Panc1 (cell line): Measurements from ENCODE around the gene CEBPE. TPM values are rescaled to one million over a fixed set of nuclear protein-coding genes. Genes with fewer than 3 reads are reported as not detected.

Experiments
- ATAC-seq: fragments of 200-7000 bp; cut with Tn5 transposase; 2 replicates; pipeline ENCODE4 v1.9.1; 2020; ENCODE audit warnings: mild to moderate bottlenecking, moderate library complexity
- BruUV-seq: library from RNA; stranded (reverse); fragments of 400-500 nt; replicated peaks from 2 replicates; lab custom pipeline; 2021; lab: Mats Ljungman, UMichigan
- CTCF ChIA-PET: fragments of 300-600 bp; sonication (Branson Sonifier 250); formaldehyde crosslinking; loops from one replicate; lab custom pipeline; 2022; ENCODE audit warnings: antibody characterized with exemption; lab: Charles Lee
- POLR2A ChIA-PET: fragments of 300-600 bp; sonication (Branson Sonifier 250); formaldehyde crosslinking; loops from one replicate; lab custom pipeline; 2022; ENCODE audit warnings: antibody characterized with exemption; lab: Charles Lee
- DNase-seq: peaks from one replicate; pipeline ENCODE4 v3.0.0-alpha.2; 2010; ENCODE audit warnings: low read depth, low spot score
- H3K27ac ChIP-seq: 2 replicates; pipeline ENCODE4 v1.5.1; 2011; ENCODE audit warnings: mild to moderate bottlenecking, low read length, inconsistent platforms
- H3K27me3 ChIP-seq: fragments of 200-500 bp; sonication (Bioruptor generic); 2 replicates; pipeline ENCODE4 v1.6.0; 2014; ENCODE audit warnings: low read length, inconsistent platforms; ENCODE audit not compliant: control insufficient read depth, insufficient read depth
- H3K36me3 ChIP-seq: fragments of 200-500 bp; sonication (Bioruptor generic); 2 replicates; pipeline ENCODE4 v1.5.1; 2014; ENCODE audit warnings: inconsistent platforms, mild to moderate bottlenecking, low read length, moderate library complexity; ENCODE audit not compliant: control insufficient read depth, insufficient read depth
- H3K4me1 ChIP-seq: 2 replicates; pipeline ENCODE4 v1.5.1; 2011; ENCODE audit warnings: inconsistent platforms, mild to moderate bottlenecking, low read length, moderate library complexity; ENCODE audit not compliant: control insufficient read depth, insufficient read depth
- H3K4me3 ChIP-seq, 2 experiments: 2 replicates each; pipeline ENCODE4 v1.5.1; 2011 to 2012; ENCODE audit warnings: low read depth in 2 of 2, low read length in 2 of 2, mild to moderate bottlenecking in 2 of 2, inconsistent platforms in 1 of 2, moderate library complexity in 1 of 2
- H3K9me3 ChIP-seq: fragments of 200-500 bp; sonication (Bioruptor generic); 2 replicates; pipeline ENCODE4 v1.5.1; 2014; ENCODE audit warnings: low read depth, mild to moderate bottlenecking, inconsistent platforms, low read length, moderate library complexity; ENCODE audit not compliant: control insufficient read depth, insufficient read depth
- POLR2AphosphoS5 ChIP-seq: IDR thresholded peaks from 2 replicates; pipeline ENCODE4 v1.6.1; 2012; ENCODE audit warnings: mild to moderate bottlenecking, low read depth, low read length, moderate library complexity
- SIN3A ChIP-seq: IDR thresholded peaks from 2 replicates; pipeline ENCODE4 v1.6.1; 2012; ENCODE audit warnings: low read depth, mild to moderate bottlenecking, low read length, moderate library complexity, borderline replicate concordance; ENCODE audit not compliant: insufficient read depth
- TCF7L2 ChIP-seq: IDR thresholded peaks from 2 replicates; pipeline ENCODE4 v1.6.1; 2011; ENCODE audit warnings: mild to moderate bottlenecking, low read depth, low read length, inconsistent platforms
- in situ Hi-C: cut with HindIII; loops from 2 replicates; pipeline ENCODE4 v1.10.0; 2016; ENCODE audit warnings: low sequenced_read_pairs, low pct_unique_long_range_greater_than_20kb
- intact Hi-C: fragments of 100-400 bp; cut with micrococcal nuclease; formaldehyde crosslinking; loops from one replicate; pipeline ENCODE4 v1.10.0; 2022; ENCODE audit not compliant: unreplicated experiment
- total RNA-seq: library from RNA; stranded (reverse); gene quantifications from one replicate; pipeline ENCODE4 v1.2.1, GENCODE V29; 2021; ENCODE audit not compliant: unreplicated experiment
- TF ChIP-seq, protein P1 (sequence below): fragments of 450-650 bp; IDR thresholded peaks from 2 replicates; pipeline ENCODE4 v1.5.1; 2017; ENCODE audit warnings: mild to moderate bottlenecking
- TF ChIP-seq, protein P2 (sequence below), 2 experiments: IDR thresholded peaks; 2 replicates each; pipeline ENCODE4 v1.6.1; 2011 to 2012; ENCODE audit warnings: low read depth in 2 of 2, control low read depth in 1 of 2, low read length in 1 of 2, mild to moderate bottlenecking in 1 of 2, moderate library complexity in 1 of 2; ENCODE audit not compliant: insufficient read depth in 1 of 2

The CEBPE gene
- total RNA-seq, 1 experiment from 2014 or later = not detected

DNA sequence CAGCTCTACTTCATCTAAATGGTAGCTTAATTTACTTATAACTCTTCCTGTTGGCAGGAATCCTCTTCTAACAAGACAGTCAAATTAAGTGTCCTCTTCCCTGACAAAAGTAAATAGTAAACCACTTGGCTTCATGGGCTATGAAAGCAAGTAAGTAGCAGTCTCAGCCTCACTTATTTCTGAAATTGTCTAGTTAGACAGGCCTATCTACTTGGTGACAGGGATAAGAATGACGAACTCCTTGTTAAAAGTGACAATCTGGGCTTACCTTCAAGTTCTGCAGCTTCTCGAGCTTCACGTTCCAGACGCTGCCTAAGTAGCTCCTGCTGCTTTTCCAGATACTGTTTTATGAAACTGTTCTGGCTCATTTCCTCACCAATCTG lies 28.8 kb downstream of the CEBPE start:
- Histone ChIP-seq H3K9me3 (no peaks in the 10 kb centered on the region), H3K27me3 (no peaks in the 10 kb centered on the region), H3K27ac (no peak overlapping the region), H3K4me3 (no peak overlapping the region), H3K36me3 (peaks cover 55% of the 10 kb centered on the region), H3K4me1 (peaks cover 6% of the 10 kb centered on the region; the same call in 1 of the 2 replicates)
- TF ChIP-seq, protein P1, sequence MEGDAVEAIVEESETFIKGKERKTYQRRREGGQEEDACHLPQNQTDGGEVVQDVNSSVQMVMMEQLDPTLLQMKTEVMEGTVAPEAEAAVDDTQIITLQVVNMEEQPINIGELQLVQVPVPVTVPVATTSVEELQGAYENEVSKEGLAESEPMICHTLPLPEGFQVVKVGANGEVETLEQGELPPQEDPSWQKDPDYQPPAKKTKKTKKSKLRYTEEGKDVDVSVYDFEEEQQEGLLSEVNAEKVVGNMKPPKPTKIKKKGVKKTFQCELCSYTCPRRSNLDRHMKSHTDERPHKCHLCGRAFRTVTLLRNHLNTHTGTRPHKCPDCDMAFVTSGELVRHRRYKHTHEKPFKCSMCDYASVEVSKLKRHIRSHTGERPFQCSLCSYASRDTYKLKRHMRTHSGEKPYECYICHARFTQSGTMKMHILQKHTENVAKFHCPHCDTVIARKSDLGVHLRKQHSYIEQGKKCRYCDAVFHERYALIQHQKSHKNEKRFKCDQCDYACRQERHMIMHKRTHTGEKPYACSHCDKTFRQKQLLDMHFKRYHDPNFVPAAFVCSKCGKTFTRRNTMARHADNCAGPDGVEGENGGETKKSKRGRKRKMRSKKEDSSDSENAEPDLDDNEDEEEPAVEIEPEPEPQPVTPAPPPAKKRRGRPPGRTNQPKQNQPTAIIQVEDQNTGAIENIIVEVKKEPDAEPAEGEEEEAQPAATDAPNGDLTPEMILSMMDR = no peak
- TF ChIP-seq POLR2AphosphoS5 (no peak), TCF7L2 (no peak), SIN3A (no peak)
- TF ChIP-seq, protein P2, sequence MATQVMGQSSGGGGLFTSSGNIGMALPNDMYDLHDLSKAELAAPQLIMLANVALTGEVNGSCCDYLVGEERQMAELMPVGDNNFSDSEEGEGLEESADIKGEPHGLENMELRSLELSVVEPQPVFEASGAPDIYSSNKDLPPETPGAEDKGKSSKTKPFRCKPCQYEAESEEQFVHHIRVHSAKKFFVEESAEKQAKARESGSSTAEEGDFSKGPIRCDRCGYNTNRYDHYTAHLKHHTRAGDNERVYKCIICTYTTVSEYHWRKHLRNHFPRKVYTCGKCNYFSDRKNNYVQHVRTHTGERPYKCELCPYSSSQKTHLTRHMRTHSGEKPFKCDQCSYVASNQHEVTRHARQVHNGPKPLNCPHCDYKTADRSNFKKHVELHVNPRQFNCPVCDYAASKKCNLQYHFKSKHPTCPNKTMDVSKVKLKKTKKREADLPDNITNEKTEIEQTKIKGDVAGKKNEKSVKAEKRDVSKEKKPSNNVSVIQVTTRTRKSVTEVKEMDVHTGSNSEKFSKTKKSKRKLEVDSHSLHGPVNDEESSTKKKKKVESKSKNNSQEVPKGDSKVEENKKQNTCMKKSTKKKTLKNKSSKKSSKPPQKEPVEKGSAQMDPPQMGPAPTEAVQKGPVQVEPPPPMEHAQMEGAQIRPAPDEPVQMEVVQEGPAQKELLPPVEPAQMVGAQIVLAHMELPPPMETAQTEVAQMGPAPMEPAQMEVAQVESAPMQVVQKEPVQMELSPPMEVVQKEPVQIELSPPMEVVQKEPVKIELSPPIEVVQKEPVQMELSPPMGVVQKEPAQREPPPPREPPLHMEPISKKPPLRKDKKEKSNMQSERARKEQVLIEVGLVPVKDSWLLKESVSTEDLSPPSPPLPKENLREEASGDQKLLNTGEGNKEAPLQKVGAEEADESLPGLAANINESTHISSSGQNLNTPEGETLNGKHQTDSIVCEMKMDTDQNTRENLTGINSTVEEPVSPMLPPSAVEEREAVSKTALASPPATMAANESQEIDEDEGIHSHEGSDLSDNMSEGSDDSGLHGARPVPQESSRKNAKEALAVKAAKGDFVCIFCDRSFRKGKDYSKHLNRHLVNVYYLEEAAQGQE (IDR thresholded peaks at IDR 0.05; ENCODE audit: insufficient read depth in 1 of 2, low read depth in 2 of 2, low read length in 1 of 2) = no peak
- CTCF ChIA-PET = no interaction called here
- in situ Hi-C loops = no loop called here
- ATAC-seq (no peak), DNase-seq (no peak)
- POLR2A ChIA-PET = no interaction called here
- no TSS peak for BruUV-seq
- intact Hi-C loops = no loop called here

DNA sequence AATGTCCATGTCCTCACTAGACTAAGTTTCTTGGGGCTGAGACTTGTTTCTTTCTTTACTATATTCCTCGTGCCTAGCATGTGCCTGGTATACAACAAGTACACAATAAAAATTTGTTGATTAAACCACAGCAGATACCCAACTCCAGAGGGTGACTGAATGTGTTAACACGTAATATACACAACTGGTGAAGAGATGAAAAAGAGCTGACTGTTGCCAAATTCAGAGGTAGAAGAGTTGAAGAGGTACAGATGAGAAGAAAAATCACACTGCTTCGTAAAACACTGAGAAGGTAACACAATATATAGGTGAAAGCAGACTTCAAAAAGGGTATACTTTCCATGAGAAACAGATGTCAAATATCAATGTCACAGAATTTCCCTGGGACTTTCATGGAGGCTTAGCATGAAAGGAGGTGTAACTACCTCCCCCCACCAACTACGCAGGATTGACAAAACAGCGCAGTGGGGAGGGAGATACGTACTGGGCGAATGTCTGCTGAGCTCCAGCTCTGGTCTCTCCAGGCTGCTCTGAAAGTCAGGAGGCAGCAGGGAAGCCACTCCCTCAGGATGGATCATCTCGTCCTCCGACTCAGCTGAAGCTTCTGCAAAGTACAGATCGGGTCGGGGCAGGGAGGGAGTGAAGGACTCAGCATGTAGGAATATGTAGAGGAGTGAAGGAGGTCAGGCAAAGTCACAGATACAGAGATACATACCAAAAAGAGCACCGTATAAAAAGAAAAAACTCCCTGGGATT lies 29.4 kb downstream of the CEBPE start:
- in situ Hi-C loops = no loop called here
- TF ChIP-seq, protein P2 (IDR thresholded peaks at IDR 0.05; ENCODE audit: insufficient read depth in 1 of 2, low read depth in 2 of 2, low read length in 1 of 2) = no peak
- TF ChIP-seq, protein P1 = no peak
- TF ChIP-seq SIN3A (no peak), TCF7L2 (no peak), POLR2AphosphoS5 (no peak)
- BruUV-seq = no TSS peak
- DNase-seq = no peak
- ChIA-PET POLR2A (no interaction called here), CTCF (no interaction called here)
- Histone ChIP-seq H3K36me3 (peaks cover 56% of the 10 kb centered on the region), H3K4me3 (no peak overlapping the region), H3K27me3 (no peaks in the 10 kb centered on the region), H3K9me3 (no peaks in the 10 kb centered on the region), H3K27ac (no peak overlapping the region), H3K4me1 (peaks cover 6% of the 10 kb centered on the region; the same call in 1 of the 2 replicates)
- intact Hi-C loops = no loop called here
- no peak for ATAC-seq
